ENCODE measurements around the gene ZFYVE28.

DNA sequence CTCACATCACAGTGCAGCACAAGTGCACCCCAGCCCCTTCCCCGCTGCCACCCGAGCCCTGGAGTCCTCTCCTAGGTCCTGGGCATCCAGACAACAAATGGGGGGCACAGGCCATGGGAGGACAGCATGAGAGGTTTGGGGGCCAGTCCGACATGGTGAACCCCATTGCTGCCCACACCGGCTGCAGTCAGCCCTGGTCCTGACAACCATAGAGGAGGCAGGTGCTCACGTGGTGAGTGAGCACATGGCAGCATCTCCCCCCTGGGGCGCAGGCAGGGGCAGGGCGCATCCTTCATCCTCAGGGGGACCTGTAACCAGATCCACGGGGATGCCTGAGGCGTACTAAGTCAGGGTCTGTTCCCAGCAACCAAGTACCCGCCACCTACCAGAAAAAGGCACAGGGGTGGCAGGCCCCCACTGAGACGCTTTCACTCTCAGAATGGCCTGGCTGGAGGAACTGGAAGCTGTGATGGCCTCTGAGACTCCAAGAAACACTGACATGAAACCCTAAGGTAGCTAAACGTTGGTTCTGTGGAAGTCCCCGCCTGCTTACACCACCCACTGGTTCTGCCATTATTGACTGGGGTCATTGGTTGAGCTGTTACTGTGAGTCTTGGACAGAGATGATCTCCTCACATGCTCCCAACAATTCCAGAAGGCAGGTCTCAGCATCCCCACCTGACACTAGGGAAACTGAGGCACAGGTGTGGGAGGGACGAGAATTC is 6.5 kb downstream of the ZFYVE28 start:
- TF ChIP-seq POLR2AphosphoS5 (IDR thresholded peaks at IDR 0.05) (no peak), EP300 (IDR thresholded peaks at IDR 0.05) (no peak)
- TF ChIP-seq, protein P1, sequence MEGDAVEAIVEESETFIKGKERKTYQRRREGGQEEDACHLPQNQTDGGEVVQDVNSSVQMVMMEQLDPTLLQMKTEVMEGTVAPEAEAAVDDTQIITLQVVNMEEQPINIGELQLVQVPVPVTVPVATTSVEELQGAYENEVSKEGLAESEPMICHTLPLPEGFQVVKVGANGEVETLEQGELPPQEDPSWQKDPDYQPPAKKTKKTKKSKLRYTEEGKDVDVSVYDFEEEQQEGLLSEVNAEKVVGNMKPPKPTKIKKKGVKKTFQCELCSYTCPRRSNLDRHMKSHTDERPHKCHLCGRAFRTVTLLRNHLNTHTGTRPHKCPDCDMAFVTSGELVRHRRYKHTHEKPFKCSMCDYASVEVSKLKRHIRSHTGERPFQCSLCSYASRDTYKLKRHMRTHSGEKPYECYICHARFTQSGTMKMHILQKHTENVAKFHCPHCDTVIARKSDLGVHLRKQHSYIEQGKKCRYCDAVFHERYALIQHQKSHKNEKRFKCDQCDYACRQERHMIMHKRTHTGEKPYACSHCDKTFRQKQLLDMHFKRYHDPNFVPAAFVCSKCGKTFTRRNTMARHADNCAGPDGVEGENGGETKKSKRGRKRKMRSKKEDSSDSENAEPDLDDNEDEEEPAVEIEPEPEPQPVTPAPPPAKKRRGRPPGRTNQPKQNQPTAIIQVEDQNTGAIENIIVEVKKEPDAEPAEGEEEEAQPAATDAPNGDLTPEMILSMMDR (IDR thresholded peaks at IDR 0.05), result no peak

Data from stomach (tissue), 4 donors.